HG03196 (cell line): Measurements from ENCODE around the gene PGR.

ENCODE experiments used
- ATAC-seq: cut with Tn5 transposase; IDR thresholded peaks from one replicate; pipeline ENCODE4 v1.9.1; 2021; ENCODE audit not compliant: unreplicated experiment

The PGR gene

DNA sequence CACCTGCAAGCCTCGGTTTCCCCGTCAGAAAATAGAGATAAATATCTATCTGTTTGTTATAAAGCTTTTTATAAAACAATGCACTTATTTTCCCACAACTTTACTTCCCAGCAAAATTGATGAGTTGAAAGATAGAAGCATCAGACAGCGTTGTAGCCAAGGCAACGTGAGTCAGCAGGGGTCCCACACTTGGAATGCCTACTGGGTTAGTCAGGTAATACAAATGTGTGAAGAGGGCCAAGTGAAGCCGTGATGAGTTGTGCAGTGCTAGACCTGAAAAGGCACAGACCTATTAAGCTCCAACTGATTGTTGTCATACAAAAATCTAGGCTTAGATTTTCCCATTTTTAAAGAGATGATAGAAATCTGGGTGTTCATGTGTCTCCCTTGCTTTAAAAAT is 118.7 kb downstream of the PGR start:
- ATAC-seq: no peak

DNA sequence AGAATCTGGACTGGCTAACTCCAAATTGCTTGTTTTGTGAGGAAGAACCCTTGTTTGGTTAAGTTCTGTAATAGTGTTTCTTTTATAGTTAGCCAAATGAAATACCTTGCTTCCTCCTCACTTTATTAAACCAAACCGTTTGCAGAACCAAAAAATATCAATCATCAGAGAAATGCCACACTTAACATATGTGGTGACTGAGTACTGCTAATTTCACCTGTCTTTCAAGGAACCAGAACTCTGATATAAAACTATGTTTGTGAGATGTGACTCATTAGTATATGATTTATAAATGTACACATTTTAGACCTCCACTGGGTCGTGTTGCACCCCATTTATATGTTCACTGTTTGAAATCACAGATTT is 119.9 kb downstream of the PGR start:
- no peak for ATAC-seq

GRCh38 chr11:101008961-101009689 is 120.5 kb downstream of the PGR start:
- ATAC-seq: no peak

DNA sequence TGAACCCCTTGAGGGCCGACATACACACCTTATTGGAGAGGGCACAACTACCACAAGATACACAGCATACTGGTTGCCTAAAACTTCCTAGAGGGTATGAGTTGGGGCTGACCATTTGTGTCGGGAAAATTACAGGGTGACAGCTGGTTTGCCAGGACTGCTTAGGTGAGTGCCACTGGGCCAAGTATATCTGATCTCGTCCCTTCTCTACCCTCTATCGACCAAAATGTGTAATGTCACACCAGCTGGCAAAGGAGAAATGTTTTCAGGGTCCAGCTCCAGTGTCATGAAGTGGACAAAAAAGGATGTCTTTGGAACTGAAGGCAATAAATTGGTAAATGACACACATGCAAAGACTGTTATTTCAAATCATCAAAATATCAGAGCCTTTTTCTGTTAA is 126.1 kb downstream of the PGR start:
- no peak for ATAC-seq

- no peak for ATAC-seq
Measured at GRCh38 chr11:100999756-101000155, 129.9 kb downstream of the PGR start.

- ATAC-seq: no peak
Measured at GRCh38 chr11:100994966-100995365, 134.6 kb downstream of the PGR start.

- no peak for ATAC-seq
Measured at GRCh38 chr11:100991541-100991940, 138.1 kb downstream of the PGR start.

- no peak for ATAC-seq
Measured at GRCh38 chr11:100990931-100991330, 138.7 kb downstream of the PGR start.

- no peak for ATAC-seq
Measured at GRCh38 chr11:100984668-100985067, 144.9 kb downstream of the PGR start.

DNA sequence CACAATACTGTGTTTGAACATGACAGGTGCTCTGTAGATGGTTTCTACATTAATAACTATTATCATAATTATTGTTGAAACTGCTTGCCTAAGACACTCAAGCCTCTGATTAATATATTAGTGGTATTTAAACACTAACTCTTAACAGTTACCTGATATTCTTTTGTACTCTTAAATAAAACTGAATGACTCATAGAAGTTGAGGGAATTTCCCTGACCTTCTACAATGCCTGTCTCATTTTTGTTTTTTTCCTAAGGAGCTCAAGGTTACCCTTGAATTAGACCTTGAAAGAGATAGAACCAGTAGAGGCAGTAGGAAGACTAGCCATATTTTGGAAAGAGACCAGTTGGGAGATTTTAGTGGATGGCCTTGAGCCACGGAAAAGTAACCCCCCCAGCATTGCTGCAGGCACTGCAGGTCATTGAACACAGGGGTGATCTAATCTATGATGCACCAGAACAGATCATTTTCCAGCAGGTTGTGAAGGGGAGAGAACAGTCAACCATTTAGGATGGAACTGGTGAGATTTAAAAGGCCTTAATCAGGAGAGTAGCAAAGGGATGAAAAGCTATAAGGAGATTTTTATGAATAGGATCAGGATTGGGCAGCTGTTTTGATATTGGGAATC is 148.3 kb downstream of the PGR start:
- ATAC-seq: no peak

DNA sequence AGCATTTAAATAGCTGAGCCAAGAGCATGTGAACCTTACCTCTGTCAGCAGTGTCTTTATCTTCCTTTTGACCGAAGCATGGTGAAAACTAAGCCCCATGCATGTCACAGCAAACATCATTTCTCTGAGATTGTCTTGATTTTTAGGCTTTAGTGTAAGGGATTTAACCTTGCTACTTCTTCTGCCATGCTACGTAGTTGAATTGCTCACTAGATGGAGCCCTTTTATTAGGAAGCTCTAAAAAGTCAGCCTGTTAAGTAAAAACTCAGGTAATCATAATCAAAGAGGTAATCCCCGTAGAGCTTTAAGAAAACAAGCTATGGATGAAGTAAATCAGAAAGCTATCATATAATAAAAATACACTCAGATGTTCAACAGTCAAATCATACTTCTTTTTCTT is 149.5 kb downstream of the PGR start:
- no peak for ATAC-seq
